NB4 (cell line): ENCODE data around the gene TMCO4.

Experiments used
- CTCF ChIP-seq: IDR thresholded peaks from one replicate; pipeline ENCODE4 v1.5.1; 2012; ENCODE audit warnings: low read depth, low read length
- POLR2A ChIP-seq: IDR thresholded peaks from 2 replicates; pipeline ENCODE4 v1.6.1; 2011; ENCODE audit warnings: mild to moderate bottlenecking; ENCODE audit not compliant: insufficient read length; ENCODE audit errors: extremely low read depth

- TF ChIP-seq CTCF (no peak), POLR2A (no peak)
Observed at GRCh38 chr1:19770436-19771190, 29.1 kb downstream of the TMCO4 start.
